ENCODE measurements around the gene GPAT2. TPM values are rescaled to one million over a fixed set of nuclear protein-coding genes. Genes with fewer than 3 reads are reported as not detected.

GPAT2 gene
- total RNA-seq, 1 experiment from 2014 or later, result not detected

- no peaks in the 10 kb centered on the region for H3K36me3 ChIP-seq (ENCODE audit: insufficient read depth, low read length, poor library complexity, severe bottlenecking)
- POLR2A ChIA-PET (ENCODE audit: low non-redundant PET), result no interaction called here
- H3K27ac ChIP-seq (ENCODE audit: low read depth, low read length, poor library complexity, severe bottlenecking), result no peak overlapping the region
- H3K9me3 ChIP-seq (ENCODE audit: low read depth, low read length, poor library complexity, severe bottlenecking), result no peaks in the 10 kb centered on the region
- no peak for TF ChIP-seq CTCF (conservative IDR thresholded peaks at IDR 0.05; ENCODE audit: low read depth, low read length)
- no peak for TF ChIP-seq EZH2 (IDR thresholded peaks at IDR 0.05; ENCODE audit: borderline replicate concordance, low read depth, low read length, poor library complexity, severe bottlenecking)
- peaks cover 12% of the 10 kb centered on the region for H3K27me3 ChIP-seq (replicated peaks; ENCODE audit: insufficient read depth, low read depth, low read length, poor library complexity)
- H3K4me1 ChIP-seq (ENCODE audit: insufficient read depth, low read length, poor library complexity, severe bottlenecking), result no peaks in the 10 kb centered on the region
- CTCF ChIA-PET, result no interaction called here
- DNase-seq (ENCODE audit: low spot score), result no peak
- H3K4me3 ChIP-seq (ENCODE audit: low read depth, low read length, poor library complexity, severe bottlenecking), result no peak overlapping the region
- intact Hi-C loops (cut with micrococcal nuclease; ENCODE audit: unreplicated experiment), result no loop called here
- BruUV-seq (replicated peaks), result no TSS peak
These were observed 47.7 kb upstream of the GPAT2 start for GRCh38 chr2:96082211-96083063.

- POLR2A ChIA-PET (ENCODE audit: low non-redundant PET), result no interaction called here
- no peak for TF ChIP-seq EZH2 (IDR thresholded peaks at IDR 0.05; ENCODE audit: borderline replicate concordance, low read depth, low read length, poor library complexity, severe bottlenecking)
- TF ChIP-seq CTCF (conservative IDR thresholded peaks at IDR 0.05; ENCODE audit: low read depth, low read length), result no peak
- BruUV-seq (replicated peaks), result no TSS peak
These were observed 46.3 kb upstream of the GPAT2 start for GRCh38 chr2:96081042-96081441.

GRCh38 chr2:96075199-96075771 is 40.6 kb upstream of the GPAT2 start:
- CTCF ChIA-PET, result no interaction called here
- no peak for DNase-seq (ENCODE audit: low spot score)
- no TSS peak for BruUV-seq (replicated peaks)
- Histone ChIP-seq H3K27me3 (replicated peaks; ENCODE audit: insufficient read depth, low read depth, low read length, poor library complexity) (peaks cover 10% of the 10 kb centered on the region), H3K36me3 (ENCODE audit: insufficient read depth, low read length, poor library complexity, severe bottlenecking) (no peaks in the 10 kb centered on the region), H3K27ac (ENCODE audit: low read depth, low read length, poor library complexity, severe bottlenecking) (no peak overlapping the region), H3K4me3 (ENCODE audit: low read depth, low read length, poor library complexity, severe bottlenecking) (no peak overlapping the region), H3K4me1 (ENCODE audit: insufficient read depth, low read length, poor library complexity, severe bottlenecking) (no peaks in the 10 kb centered on the region), H3K9me3 (ENCODE audit: low read depth, low read length, poor library complexity, severe bottlenecking) (peaks cover 7% of the 10 kb centered on the region)
- intact Hi-C loops (cut with micrococcal nuclease; ENCODE audit: unreplicated experiment), result no loop called here
- no peak for TF ChIP-seq CTCF (conservative IDR thresholded peaks at IDR 0.05; ENCODE audit: low read depth, low read length)
- no peak for TF ChIP-seq EZH2 (IDR thresholded peaks at IDR 0.05; ENCODE audit: borderline replicate concordance, low read depth, low read length, poor library complexity, severe bottlenecking)
- POLR2A ChIA-PET (ENCODE audit: low non-redundant PET), result no interaction called here

More at GRCh38 chr2:96081042-96081441, 46.3 kb upstream of the GPAT2 start:
- no peaks in the 10 kb centered on the region for H3K36me3 ChIP-seq (ENCODE audit: insufficient read depth, low read length, poor library complexity, severe bottlenecking)
- H3K9me3 ChIP-seq (ENCODE audit: low read depth, low read length, poor library complexity, severe bottlenecking), result peaks cover 7% of the 10 kb centered on the region
- no peak overlapping the region for H3K27ac ChIP-seq (ENCODE audit: low read depth, low read length, poor library complexity, severe bottlenecking)
- no peak for DNase-seq (ENCODE audit: low spot score)
- peaks cover 12% of the 10 kb centered on the region for H3K27me3 ChIP-seq (replicated peaks; ENCODE audit: insufficient read depth, low read depth, low read length, poor library complexity)
- H3K4me1 ChIP-seq (ENCODE audit: insufficient read depth, low read length, poor library complexity, severe bottlenecking), result no peaks in the 10 kb centered on the region
- H3K4me3 ChIP-seq (ENCODE audit: low read depth, low read length, poor library complexity, severe bottlenecking), result no peak overlapping the region
- CTCF ChIA-PET, result no interaction called here
- intact Hi-C loops (cut with micrococcal nuclease; ENCODE audit: unreplicated experiment), result no loop called here
